Mucosa of stomach (tissue), 1 donor: ENCODE data around the gene RGS3.
A peak's percentile ranks its signal among the peaks of the same experiment; 100 is the strongest.

Experiments
- H3K27me3 ChIP-seq: one replicate; pipeline ENCODE4 v1.7.0; 2013; ENCODE audit warnings: mild to moderate bottlenecking, low read length; ENCODE audit not compliant: control insufficient read depth, insufficient read depth
- H3K36me3 ChIP-seq: one replicate; pipeline ENCODE4 v1.7.0; 2013; ENCODE audit warnings: low read length; ENCODE audit not compliant: control insufficient read depth, insufficient read depth
- H3K4me1 ChIP-seq: one replicate; pipeline ENCODE4 v1.7.0; 2013; ENCODE audit warnings: mild to moderate bottlenecking, low read length; ENCODE audit not compliant: control insufficient read depth, insufficient read depth
- H3K4me3 ChIP-seq: one replicate; pipeline ENCODE4 v1.7.0; 2013; ENCODE audit warnings: low read length
- H3K9ac ChIP-seq: one replicate; pipeline ENCODE4 v1.7.0; 2013; ENCODE audit warnings: mild to moderate bottlenecking, low read length, moderate library complexity
- H3K9me3 ChIP-seq: one replicate; pipeline ENCODE4 v1.7.0; 2013; ENCODE audit warnings: mild to moderate bottlenecking, low read length, moderate library complexity; ENCODE audit not compliant: control insufficient read depth
- donor health status: Pancreatic carcinoma.

RGS3 gene

DNA sequence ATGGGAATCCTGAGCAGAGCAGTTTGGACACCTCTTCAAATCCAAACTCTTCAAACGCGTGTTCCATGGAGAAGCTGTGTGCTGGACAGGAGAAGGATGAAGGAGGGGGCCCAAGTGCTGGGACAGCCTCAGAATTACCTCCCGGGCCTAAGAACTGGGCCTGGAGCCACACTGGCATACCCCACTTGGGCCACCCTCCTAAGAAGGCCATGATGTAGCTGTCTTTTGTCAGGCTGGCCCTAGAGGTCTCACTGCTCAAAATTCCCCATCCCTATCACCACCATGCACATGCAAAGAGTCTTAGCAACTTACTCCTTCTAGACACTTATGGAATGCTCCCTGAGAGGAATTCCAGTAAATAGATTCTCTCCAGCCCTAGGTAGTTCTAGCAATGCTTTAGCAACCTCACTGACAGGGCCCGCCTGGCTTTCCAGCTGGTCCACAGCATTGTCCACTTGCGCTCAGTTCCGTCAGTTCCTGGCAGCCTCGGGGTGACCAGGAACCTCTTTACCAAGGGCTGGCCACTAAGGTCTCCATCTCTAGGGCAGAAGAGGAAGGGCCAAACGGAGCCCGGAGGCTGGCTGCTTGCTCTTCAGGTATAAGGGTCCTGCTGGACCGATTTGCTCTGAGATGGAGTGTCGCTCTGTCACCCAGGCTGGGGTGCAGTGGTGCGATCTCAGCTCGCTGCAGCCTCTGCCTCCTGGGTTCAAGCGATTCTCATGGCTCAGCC lies 75.3 kb downstream of the RGS3 start:
- no peaks in the 10 kb centered on the region for H3K36me3 ChIP-seq
- no peaks in the 10 kb centered on the region for H3K9me3 ChIP-seq
- peaks cover 7% of the 10 kb centered on the region for H3K4me1 ChIP-seq
- H3K9ac ChIP-seq: no peak overlapping the region
- no peak overlapping the region for H3K4me3 ChIP-seq
- H3K27me3 ChIP-seq: no peaks in the 10 kb centered on the region

- no peaks in the 10 kb centered on the region for H3K36me3 ChIP-seq
These were observed 76.9 kb downstream of the RGS3 start for GRCh38 chr9:113540466-113540865.

DNA sequence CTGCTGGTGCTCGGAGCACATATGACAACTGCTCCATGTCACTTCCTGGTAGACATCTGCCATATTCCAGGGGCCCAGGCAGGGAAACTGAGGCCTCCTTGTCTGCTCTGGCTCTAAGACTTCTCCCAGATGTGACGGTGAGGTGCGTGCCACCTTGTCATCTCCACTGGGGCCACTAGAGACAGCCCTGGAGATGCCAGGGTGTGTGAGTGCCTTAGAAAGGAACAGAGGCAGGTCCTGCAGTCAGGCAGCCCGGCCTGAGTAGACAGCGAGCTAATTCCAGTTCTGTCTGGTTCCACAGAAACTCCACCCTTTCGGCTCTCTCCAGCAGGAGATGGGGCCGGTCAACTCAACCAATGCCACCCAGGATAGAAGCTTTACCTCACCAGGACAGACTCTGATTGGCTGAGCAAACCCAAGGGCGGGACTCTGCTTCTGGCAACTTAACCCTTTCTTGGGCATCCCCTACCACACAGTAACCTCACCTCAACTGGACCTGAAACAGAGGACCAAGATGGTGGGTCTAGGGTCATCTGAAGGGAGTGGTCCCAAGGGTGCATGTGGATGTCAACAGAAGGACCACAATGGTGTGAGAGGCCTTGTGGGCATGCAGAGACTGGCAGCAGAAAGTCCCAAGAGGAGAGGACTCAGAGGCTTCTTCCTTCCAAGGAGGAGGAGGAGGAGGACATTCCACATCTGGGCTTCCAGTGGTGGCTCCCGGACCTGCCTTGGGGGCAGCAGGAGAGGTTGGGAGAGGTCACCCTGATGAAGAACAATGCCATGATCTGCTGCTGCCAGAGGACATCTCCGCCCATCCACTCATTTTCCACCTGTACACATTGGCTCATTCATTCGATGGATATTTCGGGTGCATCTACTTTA lies 77.7 kb downstream of the RGS3 start:
- Histone ChIP-seq H3K27me3 (no peaks in the 10 kb centered on the region), H3K36me3 (no peaks in the 10 kb centered on the region), H3K4me3 (no peak overlapping the region), H3K9ac (peak overlapping the region; percentile 36), H3K9me3 (no peaks in the 10 kb centered on the region), H3K4me1 (peaks cover 7% of the 10 kb centered on the region)

More at GRCh38 chr9:113540466-113540865, 76.9 kb downstream of the RGS3 start:
- Histone ChIP-seq H3K9me3 (no peaks in the 10 kb centered on the region), H3K4me3 (no peak overlapping the region), H3K4me1 (peaks cover 7% of the 10 kb centered on the region), H3K9ac (peak overlapping the region; percentile 36), H3K27me3 (no peaks in the 10 kb centered on the region)

DNA sequence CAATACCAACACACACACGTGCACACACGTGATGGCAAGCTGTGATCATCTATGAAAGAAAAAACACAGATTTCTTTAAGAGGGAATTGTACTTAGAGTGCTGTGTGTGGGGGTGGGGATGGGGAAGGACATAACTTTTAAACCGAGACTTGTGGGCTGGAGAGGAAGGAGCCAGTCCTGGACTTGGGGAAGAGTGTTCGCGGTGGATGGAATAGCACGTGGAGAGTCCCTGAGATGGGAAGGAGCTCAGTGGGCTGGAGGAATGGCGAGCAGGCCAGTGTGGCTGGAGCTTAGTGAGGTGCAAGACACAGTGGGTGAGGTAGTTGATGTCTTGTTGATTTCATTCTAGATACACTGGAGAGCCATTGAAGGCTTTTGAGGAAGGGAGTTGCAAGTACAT lies 78.5 kb downstream of the RGS3 start:
- Histone ChIP-seq H3K27me3 (no peaks in the 10 kb centered on the region), H3K9me3 (no peaks in the 10 kb centered on the region), H3K4me1 (peaks cover 7% of the 10 kb centered on the region), H3K4me3 (no peak overlapping the region), H3K9ac (no peak overlapping the region), H3K36me3 (no peaks in the 10 kb centered on the region)

GRCh38 chr9:113542741-113543140 lies 79.2 kb downstream of the RGS3 start:
- Histone ChIP-seq H3K4me1 (peaks cover 8% of the 10 kb centered on the region), H3K4me3 (no peak overlapping the region), H3K9ac (no peak overlapping the region), H3K9me3 (no peaks in the 10 kb centered on the region), H3K27me3 (no peaks in the 10 kb centered on the region), H3K36me3 (no peaks in the 10 kb centered on the region)

- Histone ChIP-seq H3K9ac (no peak overlapping the region), H3K27me3 (no peaks in the 10 kb centered on the region), H3K4me1 (peaks cover 15% of the 10 kb centered on the region)
These were observed 79.9 kb downstream of the RGS3 start for GRCh38 chr9:113543296-113543981.

DNA sequence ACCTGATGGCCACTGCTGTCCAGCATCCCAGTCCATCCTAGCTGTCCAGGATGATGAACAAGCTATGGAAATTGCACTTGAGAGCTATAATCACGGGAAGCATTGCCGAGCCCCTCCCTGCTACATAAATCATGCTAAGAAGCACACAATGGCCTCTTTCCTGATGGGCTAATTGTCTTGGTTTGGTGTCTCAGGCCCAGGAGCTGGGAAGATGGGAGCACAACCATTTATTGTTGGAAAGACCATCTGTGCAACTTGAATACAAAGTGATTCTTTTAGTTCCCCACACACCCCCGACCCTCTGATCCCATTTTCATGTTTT lies 80.4 kb downstream of the RGS3 start:
- Histone ChIP-seq H3K9me3 (no peaks in the 10 kb centered on the region), H3K9ac (no peak overlapping the region), H3K4me1 (peaks cover 20% of the 10 kb centered on the region), H3K4me3 (no peak overlapping the region), H3K27me3 (no peaks in the 10 kb centered on the region), H3K36me3 (no peaks in the 10 kb centered on the region)

More at GRCh38 chr9:113543296-113543981, 79.9 kb downstream of the RGS3 start:
- no peaks in the 10 kb centered on the region for H3K9me3 ChIP-seq
- H3K4me3 ChIP-seq: no peak overlapping the region
- H3K36me3 ChIP-seq: no peaks in the 10 kb centered on the region

- Histone ChIP-seq H3K9me3 (no peaks in the 10 kb centered on the region), H3K27me3 (no peaks in the 10 kb centered on the region), H3K36me3 (no peaks in the 10 kb centered on the region), H3K9ac (no peak overlapping the region), H3K4me1 (peaks cover 28% of the 10 kb centered on the region), H3K4me3 (no peak overlapping the region)
These were observed 81.5 kb downstream of the RGS3 start for GRCh38 chr9:113545068-113545467.

GRCh38 chr9:113546566-113546965 lies 83.0 kb downstream of the RGS3 start:
- Histone ChIP-seq H3K9ac (no peak overlapping the region), H3K4me3 (no peak overlapping the region), H3K27me3 (no peaks in the 10 kb centered on the region), H3K9me3 (no peaks in the 10 kb centered on the region), H3K36me3 (no peaks in the 10 kb centered on the region), H3K4me1 (peaks cover 24% of the 10 kb centered on the region)

DNA sequence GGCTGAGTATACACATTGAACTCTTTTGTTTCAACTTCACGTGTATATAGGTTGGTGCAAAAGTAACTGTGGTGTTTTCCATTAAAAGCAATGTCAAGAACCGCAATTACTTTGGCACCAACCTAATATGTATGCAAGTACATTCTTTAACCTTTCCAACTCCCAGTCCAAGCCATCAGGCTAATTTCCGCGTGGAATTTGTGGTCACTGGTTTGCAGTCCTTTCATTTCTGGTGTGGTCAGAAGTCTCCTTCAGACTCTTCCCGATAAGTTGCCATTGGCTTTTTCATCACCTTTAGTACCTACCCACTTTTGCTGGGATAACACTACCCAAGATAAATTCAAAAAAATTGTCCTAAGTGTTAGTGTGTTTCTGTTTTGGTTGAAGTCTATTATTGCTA lies 84.0 kb downstream of the RGS3 start:
- no peaks in the 10 kb centered on the region for H3K36me3 ChIP-seq
- no peaks in the 10 kb centered on the region for H3K9me3 ChIP-seq
- no peak overlapping the region for H3K9ac ChIP-seq
- H3K4me3 ChIP-seq: no peak overlapping the region
- no peaks in the 10 kb centered on the region for H3K27me3 ChIP-seq
- peaks cover 24% of the 10 kb centered on the region for H3K4me1 ChIP-seq

DNA sequence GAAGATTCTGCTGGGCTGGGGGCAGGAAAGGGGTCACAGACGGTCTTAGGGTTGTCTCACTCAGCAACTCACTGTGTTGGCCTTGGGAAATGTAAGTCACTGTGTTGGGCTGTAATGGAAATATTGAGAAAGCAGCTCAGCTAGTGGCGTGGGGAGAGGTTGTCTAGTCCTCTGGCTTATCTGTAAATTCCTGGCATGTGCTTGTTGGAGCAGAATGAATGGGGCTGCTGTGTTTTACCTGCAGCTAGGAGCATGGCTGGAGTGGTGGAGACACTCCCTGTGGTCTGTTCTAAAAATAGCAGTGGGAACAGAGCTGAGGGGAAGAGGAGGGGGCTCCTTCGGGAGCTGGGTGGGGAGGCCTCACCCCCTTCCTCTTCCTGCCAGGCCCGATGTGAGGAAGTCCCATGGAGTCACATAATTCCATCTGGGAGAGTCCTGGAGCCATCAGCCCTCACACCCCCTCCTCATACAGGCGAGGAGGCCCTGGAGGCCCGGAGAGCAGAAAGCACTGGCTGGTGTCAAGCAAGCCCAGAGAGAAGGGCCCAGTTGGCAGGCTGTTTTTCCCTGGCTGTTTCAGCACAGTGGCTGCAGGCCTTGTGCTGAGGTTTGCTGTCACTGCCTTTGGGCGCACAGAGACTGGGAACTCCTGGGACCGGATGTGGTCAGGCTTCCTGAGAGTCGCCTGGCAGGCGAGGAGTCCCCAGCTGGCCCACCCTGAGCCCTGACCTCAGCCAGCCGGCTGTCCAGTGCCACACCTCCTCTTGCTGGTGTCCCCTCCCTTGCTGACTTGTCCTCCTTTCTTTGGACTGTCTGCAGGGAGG lies 84.9 kb downstream of the RGS3 start:
- Histone ChIP-seq H3K36me3 (no peaks in the 10 kb centered on the region), H3K9me3 (no peaks in the 10 kb centered on the region), H3K4me1 (peaks cover 24% of the 10 kb centered on the region), H3K9ac (no peak overlapping the region), H3K4me3 (no peak overlapping the region), H3K27me3 (no peaks in the 10 kb centered on the region)
